H1 (cell line): ENCODE measurements around the gene S100P. TPM values are rescaled to one million over a fixed set of nuclear protein-coding genes. Genes with fewer than 3 reads are reported as not detected.

Experiments used
- CTCF ChIA-PET: fragments of 300-600 bp; sonication (Branson Sonifier 250); formaldehyde crosslinking; loops from one replicate; lab custom pipeline; 2021; ENCODE audit not compliant: partially characterized antibody; lab: Charles Lee
- POLR2A ChIA-PET: fragments of 300-600 bp; sonication (Branson Sonifier 250); formaldehyde crosslinking; loops from one replicate; lab custom pipeline; 2021; ENCODE audit warnings: inconsistent platforms; ENCODE audit not compliant: partially characterized antibody; lab: Charles Lee
- DNase-seq, 2 experiments: peaks; one replicate each; pipeline versions ENCODE4 v3.0.0 to v3.0.0-alpha.2; 2010 to 2022; ENCODE audit warnings: low spot score in 2 of 2, low read depth in 1 of 2, mixed read lengths in 1 of 2
- FAIRE-seq: peaks from 2 replicates; lab custom pipeline; 2011; peaks lifted over from hg19 to GRCh38; lab: Jason Lieb, UNC
- H2AFZ ChIP-seq: 2 replicates; pipeline ENCODE4 v1.8.1; 2012; ENCODE audit warnings: low read length, inconsistent platforms
- H2AK5ac ChIP-seq: 2 replicates; pipeline ENCODE4 v1.6.1; 2013; ENCODE audit warnings: low read depth, low read length
- H2BK120ac ChIP-seq: replicated peaks from 2 replicates; pipeline ENCODE3; 2013; ENCODE audit warnings: low read depth, low read length, inconsistent platforms
- H2BK12ac ChIP-seq: 2 replicates; pipeline ENCODE4 v1.6.1; 2013; ENCODE audit warnings: low read depth, low read length
- H2BK15ac ChIP-seq: 2 replicates; pipeline ENCODE4 v1.6.1; 2013; ENCODE audit warnings: low read length
- H2BK20ac ChIP-seq: 2 replicates; pipeline ENCODE4 v1.6.1; 2013; ENCODE audit warnings: low read length
- H2BK5ac ChIP-seq: 2 replicates; pipeline ENCODE4 v1.6.1; 2013; ENCODE audit warnings: low read depth, low read length
- H3K14ac ChIP-seq: 2 replicates; pipeline ENCODE4 v1.6.1; 2013; ENCODE audit warnings: inconsistent platforms; ENCODE audit not compliant: insufficient read length
- H3K18ac ChIP-seq: 2 replicates; pipeline ENCODE4 v1.6.1; 2013; ENCODE audit warnings: low read length; ENCODE audit errors: extremely low read depth
- H3K23ac ChIP-seq: 2 replicates; pipeline ENCODE4 v1.6.1; 2013; ENCODE audit warnings: inconsistent platforms; ENCODE audit not compliant: insufficient read length
- H3K23me2 ChIP-seq: 2 replicates; pipeline ENCODE4 v1.6.1; 2013; ENCODE audit warnings: low read depth, low read length
- H3K27ac ChIP-seq: 2 replicates; pipeline ENCODE4 v1.6.1; 2011; ENCODE audit warnings: low read depth, low read length, inconsistent platforms
- H3K27me3 ChIP-seq, 4 experiments: replicated peaks in 1 of 4; 1 replicate in 1 of 4; 2 replicates in 3 of 4; pipeline versions ENCODE4 v1.6.1 to v1.8.1; 2011 to 2013; ENCODE audit warnings: low read length in 3 of 4, mild to moderate bottlenecking in 3 of 4, inconsistent platforms in 2 of 4, mixed read lengths in 2 of 4, moderate library complexity in 1 of 4; ENCODE audit not compliant: control insufficient read depth in 3 of 4, insufficient read depth in 3 of 4; ENCODE audit errors: extremely low read depth in 1 of 4
- H3K36me3 ChIP-seq, 4 experiments: 2 replicates each; pipeline versions ENCODE4 v1.6.1 to v1.8.1; 2011 to 2013; ENCODE audit warnings: mild to moderate bottlenecking in 4 of 4, low read length in 3 of 4, moderate library complexity in 2 of 4, control low read depth in 1 of 4, inconsistent platforms in 1 of 4; ENCODE audit not compliant: insufficient read depth in 4 of 4, control insufficient read depth in 2 of 4
- H3K4ac ChIP-seq: replicated peaks from 2 replicates; pipeline ENCODE3; 2013; ENCODE audit warnings: low read length, low read depth, mixed read lengths, inconsistent platforms; ENCODE audit not compliant: insufficient read length
- H3K4me1 ChIP-seq, 4 experiments: replicated peaks in 1 of 4; 1 replicate in 1 of 4; 2 replicates in 3 of 4; pipeline versions ENCODE4 v1.6.1 to v1.8.1; 2011 to 2013; ENCODE audit warnings: low read length in 3 of 4, inconsistent platforms in 2 of 4, mixed read lengths in 1 of 4; ENCODE audit not compliant: insufficient read depth in 4 of 4, control insufficient read depth in 3 of 4
- H3K4me2 ChIP-seq, 2 experiments: 2 replicates each; pipeline versions ENCODE4 v1.6.1 to v1.8.1; 2011 to 2013; ENCODE audit warnings: low read depth in 2 of 2, low read length in 2 of 2, control low read depth in 1 of 2, inconsistent platforms in 1 of 2, mild to moderate bottlenecking in 1 of 2; ENCODE audit not compliant: insufficient read depth in 1 of 2
- H3K4me3 ChIP-seq, 4 experiments: fragments of 200-600, 300-600 bp in 1 of 4; sonication (generic), shearing (Covaris generic), sonication (Bioruptor Twin) in 1 of 4; 2 replicates each; pipeline versions ENCODE4 v1.5.1 to v1.8.1; 2011 to 2016; ENCODE audit warnings: low read length in 4 of 4, low read depth in 3 of 4, control low read depth in 2 of 4, inconsistent platforms in 2 of 4, mild to moderate bottlenecking in 2 of 4, mixed read lengths in 1 of 4, moderate library complexity in 1 of 4; ENCODE audit not compliant: insufficient read depth in 2 of 4; ENCODE audit errors: extremely low read depth in 1 of 4
- H3K56ac ChIP-seq: replicated peaks from 2 replicates; pipeline ENCODE3; 2013; ENCODE audit warnings: low read depth, mild to moderate bottlenecking, mixed read lengths, low read length, inconsistent platforms; ENCODE audit not compliant: insufficient read length
- H3K79me1 ChIP-seq: 2 replicates; pipeline ENCODE4 v1.6.1; 2013; ENCODE audit warnings: low read depth, low read length, control low read depth
- H3K79me2 ChIP-seq, 2 experiments: 2 replicates each; pipeline versions ENCODE4 v1.6.1 to v1.8.1; 2012 to 2013; ENCODE audit warnings: low read length in 2 of 2, mild to moderate bottlenecking in 2 of 2, inconsistent platforms in 1 of 2; ENCODE audit not compliant: insufficient read depth in 2 of 2, control insufficient read depth in 1 of 2
- H3K9ac ChIP-seq, 4 experiments: replicated peaks in 1 of 4; 1 replicate in 1 of 4; 2 replicates in 3 of 4; pipeline versions ENCODE4 v1.6.1 to v1.8.1; 2011 to 2013; ENCODE audit warnings: low read depth in 3 of 4, low read length in 3 of 4, control low read depth in 2 of 4, mild to moderate bottlenecking in 2 of 4, moderate library complexity in 2 of 4, inconsistent platforms in 1 of 4; ENCODE audit errors: extremely low read depth in 1 of 4
- H3K9me3 ChIP-seq, 2 experiments: 2 replicates each; pipeline versions ENCODE4 v1.6.1 to v1.8.1; 2012 to 2013; ENCODE audit warnings: mild to moderate bottlenecking in 2 of 2, moderate library complexity in 2 of 2, control low read depth in 1 of 2, inconsistent platforms in 1 of 2, low read depth in 1 of 2, low read length in 1 of 2, mixed read lengths in 1 of 2; ENCODE audit not compliant: insufficient read depth in 2 of 2
- H4K20me1 ChIP-seq, 2 experiments: replicated peaks in 1 of 2; 2 replicates each; pipeline versions ENCODE3 to v1.8.1; 2011 to 2013; ENCODE audit warnings: inconsistent platforms in 2 of 2, low read length in 2 of 2, mild to moderate bottlenecking in 1 of 2; ENCODE audit not compliant: insufficient read depth in 2 of 2, control insufficient read depth in 1 of 2
- H4K5ac ChIP-seq: 2 replicates; pipeline ENCODE4 v1.6.1; 2013; ENCODE audit warnings: low read length, low read depth, mixed read lengths, inconsistent platforms; ENCODE audit not compliant: insufficient read length
- H4K8ac ChIP-seq: 2 replicates; pipeline ENCODE4 v1.8.0; 2013; ENCODE audit warnings: mild to moderate bottlenecking, moderate library complexity, low read length, inconsistent platforms; ENCODE audit not compliant: insufficient read depth; ENCODE audit errors: extremely low read depth
- H4K91ac ChIP-seq: replicated peaks from 2 replicates; pipeline ENCODE3; 2013; ENCODE audit warnings: low read length, mixed read lengths, inconsistent platforms; ENCODE audit not compliant: insufficient read length
- EP300 ChIP-seq, 2 experiments: IDR thresholded peaks; 1 replicate in 1 of 2; 2 replicates in 1 of 2; pipeline ENCODE4 v1.6.1; 2011 to 2012; ENCODE audit warnings: low read depth in 2 of 2, low read length in 2 of 2, mild to moderate bottlenecking in 2 of 2, borderline replicate concordance in 1 of 2, inconsistent platforms in 1 of 2, moderate library complexity in 1 of 2
- HDAC2 ChIP-seq, 2 experiments: fragments of 300-600 bp in 1 of 2; sonication (generic) in 1 of 2; IDR thresholded peaks; 2 replicates each; pipeline ENCODE4 v1.6.1; 2011 to 2012; ENCODE audit warnings: low read depth in 2 of 2, low read length in 2 of 2, mild to moderate bottlenecking in 2 of 2, moderate library complexity in 2 of 2, borderline replicate concordance in 1 of 2, inconsistent platforms in 1 of 2
- KDM1A ChIP-seq: fragments of 200-600, 300-600 bp; sonication (generic); IDR thresholded peaks from 2 replicates; pipeline ENCODE4 v1.7.1; 2016; ENCODE audit warnings: mild to moderate bottlenecking, low read length, borderline replicate concordance
- MAX ChIP-seq: IDR thresholded peaks from 2 replicates; pipeline ENCODE4 v1.6.1; 2012; ENCODE audit warnings: inconsistent platforms
- SIN3A ChIP-seq, 2 experiments: IDR thresholded peaks in 1 of 2; conservative IDR thresholded peaks in 1 of 2; 2 replicates each; pipeline ENCODE4 v1.6.1; 2011 to 2012; ENCODE audit warnings: low read length in 2 of 2, improper control_type of control experiment in 1 of 2, low read depth in 1 of 2, mild to moderate bottlenecking in 1 of 2
- ZNF274 ChIP-seq: IDR thresholded peaks from 2 replicates; pipeline ENCODE4 v1.7.0; 2012; ENCODE audit warnings: low read length, borderline replicate concordance; ENCODE audit errors: extremely low read depth
- WGBS, 2 experiments: shearing (Covaris generic) in 1 of 2; methylation state at CpG; one replicate each; pipeline versions ENCODE4 v1.1.6 to v1.1.7; 2013 to 2015; ENCODE audit warnings: low lambda C conversion rate in 2 of 2, mixed read lengths in 2 of 2, inconsistent platforms in 1 of 2, low coverage in 1 of 2, missing lambda C conversion rate in 1 of 2; ENCODE audit not compliant: insufficient replicate concordance in 2 of 2, insufficient coverage in 1 of 2, insufficient read length in 1 of 2; ENCODE audit errors: extremely low coverage in 1 of 2, missing lambda C conversion rate in 1 of 2; 5-methylcytosine and 5-hydroxymethylcytosine counted together
- polyA plus RNA-seq, 7 experiments: library from polyadenylated mRNA; depleted of rRNA in 3 of 7; stranded (reverse) in 5 of 7; unstranded in 2 of 7; fragments of >200 nt in 5 of 7; fragments of 200-250 nt in 2 of 7; gene quantifications; 1 replicate in 5 of 7; 2 replicates in 1 of 7; 4 replicates in 1 of 7; pipeline versions ENCODE4 v1.2.1 to v1.2.3, GENCODE V29; 2011 to 2013; ENCODE audit warnings: missing spikeins in 2 of 7, mixed read lengths in 2 of 7
- total RNA-seq: library from RNA; stranded (reverse); fragmentation: NEBNext Ultra II Directional; extraction: Animal tissue kit (Norgen Biotek cat#: 25700); gene quantifications from 2 replicates; pipeline ENCODE4 v1.2.1, GENCODE V29; 2021
- TF ChIP-seq, protein P1 (sequence below), 3 experiments: IDR thresholded peaks; 1 replicate in 2 of 3; 2 replicates in 1 of 3; pipeline versions ENCODE4 v1.5.1 to v1.6.1; 2011; ENCODE audit warnings: low read length in 3 of 3, mild to moderate bottlenecking in 3 of 3, inconsistent platforms in 2 of 3, low read depth in 1 of 3, moderate library complexity in 1 of 3; ENCODE audit not compliant: insufficient read depth in 1 of 3; ENCODE audit errors: control extremely low read depth in 1 of 3

The S100P gene
- total and polyA plus RNA-seq, 2 of the 8 experiments (the other 6 are each of a cell fraction or from before 2014, with no cell fraction given), result not detected

DNA sequence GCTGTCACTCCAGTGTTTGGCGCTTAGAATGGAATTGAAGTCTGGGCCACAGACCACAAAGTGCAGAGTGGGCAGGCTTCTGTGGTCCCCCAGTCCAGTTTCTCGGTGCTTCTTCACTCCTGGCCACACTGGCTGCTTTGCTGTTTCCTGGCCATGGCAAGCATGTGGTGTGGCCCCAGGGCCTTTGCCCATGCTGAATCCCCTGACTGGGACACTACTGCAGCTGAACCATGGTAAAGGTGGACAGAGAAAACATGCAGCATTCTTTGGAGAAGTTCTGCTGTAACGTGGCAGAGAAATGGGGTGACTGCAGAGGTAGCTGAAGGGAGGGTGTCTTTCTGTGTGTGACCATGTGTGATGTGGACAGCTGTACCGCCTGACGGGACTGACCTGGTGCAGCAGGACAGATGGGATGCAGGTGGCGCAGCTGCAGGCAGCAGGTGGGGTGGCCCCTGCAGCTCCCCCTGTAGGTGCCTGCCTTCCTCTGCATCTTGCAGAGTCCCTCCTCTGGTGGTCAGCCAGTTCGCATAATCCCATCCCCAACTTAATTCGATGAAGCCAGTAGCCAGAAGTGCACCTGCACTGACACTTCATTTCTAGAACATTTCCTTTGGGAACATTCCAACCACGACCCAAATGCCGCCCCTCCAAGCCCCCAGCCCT is 13.2 kb upstream of the S100P start:
- DNase-seq, result peak in 1 of 2 experiments; percentile 70
- H4K5ac ChIP-seq, result no peak overlapping the region
- H3K4me1 ChIP-seq, result peaks cover 0 to 5% (median 1%) of the 10 kb centered on the region in 4 experiments; a peak in 3 of 7 replicates
- no peak overlapping the region for H4K8ac ChIP-seq
- FAIRE-seq, result no peak
- no peak overlapping the region for H3K56ac ChIP-seq
- H2BK120ac ChIP-seq, result no peak overlapping the region
- no peak overlapping the region for H4K91ac ChIP-seq
- H3K9ac ChIP-seq, result no peak overlapping the region
- H3K36me3 ChIP-seq, result peaks cover 7 to 13% (median 9%) of the 10 kb centered on the region in 4 experiments; a peak in 6 of 8 replicates
- ChIA-PET POLR2A (interaction anchor here (0.9 to 1.7 kb wide), 5 partner anchors 9 to 40 kb away, joined by 3 to 7 read pairs (median 3); partner anchors contain the start of gene MRFAP1), CTCF (interaction anchor here (0.5 to 3.7 kb wide), 29 partner anchors 9 to 947 kb away, joined by 3 to 37 read pairs (median 4); partner anchors contain the start of gene S100P)
- no peak overlapping the region for H2AFZ ChIP-seq
- no peak overlapping the region for H3K18ac ChIP-seq
- no peaks in the 10 kb centered on the region for H3K27me3 ChIP-seq
- H2BK20ac ChIP-seq, result no peak overlapping the region
- H4K20me1 ChIP-seq, result peaks cover 17 to 24% of the 10 kb centered on the region in 2 experiments
- H2BK15ac ChIP-seq, result no peak overlapping the region
- no peak overlapping the region for H3K4me2 ChIP-seq
- H3K14ac ChIP-seq, result no peak overlapping the region
- peaks cover 12% of the 10 kb centered on the region for H3K79me1 ChIP-seq
- no peak overlapping the region for H3K23ac ChIP-seq
- H3K23me2 ChIP-seq, result no peaks in the 10 kb centered on the region
- H3K4ac ChIP-seq, result no peak overlapping the region
- 80% methylated on average over 10 of the region's 10 CpGs; no CpG with 5 or more reads in 1 of the 2 experiments for WGBS, 2 experiments
- H3K27ac ChIP-seq, result no peak overlapping the region
- no peak overlapping the region for H2BK12ac ChIP-seq
- no peak overlapping the region for H3K4me3 ChIP-seq
- peaks cover 0 to 21% of the 10 kb centered on the region in 2 experiments; a peak in 2 of 4 replicates for H3K79me2 ChIP-seq
- no peak overlapping the region for H2BK5ac ChIP-seq
- no peak overlapping the region for H2AK5ac ChIP-seq
- no peaks in the 10 kb centered on the region for H3K9me3 ChIP-seq
- TF ChIP-seq ZNF274 (no peak), EP300 (IDR thresholded peaks at IDR 0.05; ENCODE audit: borderline replicate concordance in 1 of 2, low read depth in 2 of 2, low read length in 2 of 2) (peak in 1 of 2 experiments; percentile 14; a peak in 1 of 3 replicates), SIN3A (conservative IDR thresholded peaks at IDR 0.05 in 1 of 2, IDR thresholded peaks at IDR 0.05 in 1 of 2; ENCODE audit: low read depth in 1 of 2, low read length in 2 of 2) (0 out of 4 replicates have a peak, but pooled peaks of 1 of the 2 experiments have one; percentile 39), KDM1A (peak; percentile 97), HDAC2 (IDR thresholded peaks at IDR 0.05; ENCODE audit: borderline replicate concordance in 1 of 2, low read depth in 2 of 2, low read length in 2 of 2) (peak in 1 of 2 experiments; percentile 59; a peak in 1 of 4 replicates), MAX (peak; percentile 75)
- TF ChIP-seq, protein P1, sequence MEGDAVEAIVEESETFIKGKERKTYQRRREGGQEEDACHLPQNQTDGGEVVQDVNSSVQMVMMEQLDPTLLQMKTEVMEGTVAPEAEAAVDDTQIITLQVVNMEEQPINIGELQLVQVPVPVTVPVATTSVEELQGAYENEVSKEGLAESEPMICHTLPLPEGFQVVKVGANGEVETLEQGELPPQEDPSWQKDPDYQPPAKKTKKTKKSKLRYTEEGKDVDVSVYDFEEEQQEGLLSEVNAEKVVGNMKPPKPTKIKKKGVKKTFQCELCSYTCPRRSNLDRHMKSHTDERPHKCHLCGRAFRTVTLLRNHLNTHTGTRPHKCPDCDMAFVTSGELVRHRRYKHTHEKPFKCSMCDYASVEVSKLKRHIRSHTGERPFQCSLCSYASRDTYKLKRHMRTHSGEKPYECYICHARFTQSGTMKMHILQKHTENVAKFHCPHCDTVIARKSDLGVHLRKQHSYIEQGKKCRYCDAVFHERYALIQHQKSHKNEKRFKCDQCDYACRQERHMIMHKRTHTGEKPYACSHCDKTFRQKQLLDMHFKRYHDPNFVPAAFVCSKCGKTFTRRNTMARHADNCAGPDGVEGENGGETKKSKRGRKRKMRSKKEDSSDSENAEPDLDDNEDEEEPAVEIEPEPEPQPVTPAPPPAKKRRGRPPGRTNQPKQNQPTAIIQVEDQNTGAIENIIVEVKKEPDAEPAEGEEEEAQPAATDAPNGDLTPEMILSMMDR (IDR thresholded peaks at IDR 0.05; ENCODE audit: control extremely low read depth in 1 of 3, insufficient read depth in 1 of 3, low read depth in 1 of 3, low read length in 3 of 3), result peak in 2 of 3 experiments; percentile 90 to 98; a peak in 3 of 4 replicates
